HEK293 (cell line): ENCODE measurements around the gene CEMP1.

ENCODE experiments used
- ZNF311 ChIP-seq: fragments of 450-650 bp; formaldehyde crosslinking; IDR thresholded peaks from 2 replicates; pipeline ENCODE4 v1.5.1; 2017; ENCODE audit warnings: missing biosample characterization, missing genetic modification characterization, borderline replicate concordance
- TF ChIP-seq, protein P1 (sequence below): fragments of 450-650 bp; formaldehyde crosslinking; IDR thresholded peaks from 2 replicates; pipeline ENCODE4 v1.5.1; 2016; ENCODE audit warnings: missing biosample characterization, missing genetic modification characterization
- TF ChIP-seq, protein P2 (sequence below): fragments of 450-650 bp; formaldehyde crosslinking; IDR thresholded peaks from 2 replicates; pipeline ENCODE4 v1.5.1; 2016; ENCODE audit warnings: missing biosample characterization, missing genetic modification characterization

DNA sequence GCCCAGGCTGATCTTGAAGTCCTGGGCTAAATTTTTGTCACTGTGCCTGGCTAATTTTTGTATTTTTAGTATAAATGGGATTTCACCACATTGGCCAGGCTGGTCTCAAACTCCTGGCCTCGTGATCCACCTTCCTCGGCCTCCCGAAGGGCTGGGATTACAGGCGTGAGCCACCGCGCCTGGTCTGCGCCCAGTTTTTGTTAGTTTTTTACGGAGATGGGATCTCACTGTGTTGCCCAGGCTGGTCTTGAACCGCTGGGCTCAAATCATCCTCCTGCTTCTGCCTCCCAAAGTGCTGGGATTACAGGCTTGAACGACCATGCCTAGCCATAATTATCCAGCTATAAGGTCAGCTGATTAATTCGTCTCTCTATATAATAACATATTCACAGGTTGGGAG, 2.7 kb upstream of the CEMP1 start:
- TF ChIP-seq, protein P1, sequence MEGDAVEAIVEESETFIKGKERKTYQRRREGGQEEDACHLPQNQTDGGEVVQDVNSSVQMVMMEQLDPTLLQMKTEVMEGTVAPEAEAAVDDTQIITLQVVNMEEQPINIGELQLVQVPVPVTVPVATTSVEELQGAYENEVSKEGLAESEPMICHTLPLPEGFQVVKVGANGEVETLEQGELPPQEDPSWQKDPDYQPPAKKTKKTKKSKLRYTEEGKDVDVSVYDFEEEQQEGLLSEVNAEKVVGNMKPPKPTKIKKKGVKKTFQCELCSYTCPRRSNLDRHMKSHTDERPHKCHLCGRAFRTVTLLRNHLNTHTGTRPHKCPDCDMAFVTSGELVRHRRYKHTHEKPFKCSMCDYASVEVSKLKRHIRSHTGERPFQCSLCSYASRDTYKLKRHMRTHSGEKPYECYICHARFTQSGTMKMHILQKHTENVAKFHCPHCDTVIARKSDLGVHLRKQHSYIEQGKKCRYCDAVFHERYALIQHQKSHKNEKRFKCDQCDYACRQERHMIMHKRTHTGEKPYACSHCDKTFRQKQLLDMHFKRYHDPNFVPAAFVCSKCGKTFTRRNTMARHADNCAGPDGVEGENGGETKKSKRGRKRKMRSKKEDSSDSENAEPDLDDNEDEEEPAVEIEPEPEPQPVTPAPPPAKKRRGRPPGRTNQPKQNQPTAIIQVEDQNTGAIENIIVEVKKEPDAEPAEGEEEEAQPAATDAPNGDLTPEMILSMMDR (tag by site-specific recombination), result no peak
- no peak for TF ChIP-seq ZNF311 (tag by site-specific recombination)
- TF ChIP-seq, protein P2, sequence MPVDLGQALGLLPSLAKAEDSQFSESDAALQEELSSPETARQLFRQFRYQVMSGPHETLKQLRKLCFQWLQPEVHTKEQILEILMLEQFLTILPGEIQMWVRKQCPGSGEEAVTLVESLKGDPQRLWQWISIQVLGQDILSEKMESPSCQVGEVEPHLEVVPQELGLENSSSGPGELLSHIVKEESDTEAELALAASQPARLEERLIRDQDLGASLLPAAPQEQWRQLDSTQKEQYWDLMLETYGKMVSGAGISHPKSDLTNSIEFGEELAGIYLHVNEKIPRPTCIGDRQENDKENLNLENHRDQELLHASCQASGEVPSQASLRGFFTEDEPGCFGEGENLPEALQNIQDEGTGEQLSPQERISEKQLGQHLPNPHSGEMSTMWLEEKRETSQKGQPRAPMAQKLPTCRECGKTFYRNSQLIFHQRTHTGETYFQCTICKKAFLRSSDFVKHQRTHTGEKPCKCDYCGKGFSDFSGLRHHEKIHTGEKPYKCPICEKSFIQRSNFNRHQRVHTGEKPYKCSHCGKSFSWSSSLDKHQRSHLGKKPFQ (tag by site-specific recombination), result no peak
